ENCODE results near the gene GCGR. TPM values are rescaled to one million over a fixed set of nuclear protein-coding genes. Genes with fewer than 3 reads are reported as not detected.
A peak's percentile ranks its signal among the peaks of the same experiment; 100 is the strongest.
"Not testable (repeated sequence)": the region's sequence is repeated elsewhere in the genome, so short reads cannot be mapped to it uniquely, and the experiment has no call there.

The GCGR gene
- total RNA-seq, 1 experiment from 2014 or later: not detected

DNA sequence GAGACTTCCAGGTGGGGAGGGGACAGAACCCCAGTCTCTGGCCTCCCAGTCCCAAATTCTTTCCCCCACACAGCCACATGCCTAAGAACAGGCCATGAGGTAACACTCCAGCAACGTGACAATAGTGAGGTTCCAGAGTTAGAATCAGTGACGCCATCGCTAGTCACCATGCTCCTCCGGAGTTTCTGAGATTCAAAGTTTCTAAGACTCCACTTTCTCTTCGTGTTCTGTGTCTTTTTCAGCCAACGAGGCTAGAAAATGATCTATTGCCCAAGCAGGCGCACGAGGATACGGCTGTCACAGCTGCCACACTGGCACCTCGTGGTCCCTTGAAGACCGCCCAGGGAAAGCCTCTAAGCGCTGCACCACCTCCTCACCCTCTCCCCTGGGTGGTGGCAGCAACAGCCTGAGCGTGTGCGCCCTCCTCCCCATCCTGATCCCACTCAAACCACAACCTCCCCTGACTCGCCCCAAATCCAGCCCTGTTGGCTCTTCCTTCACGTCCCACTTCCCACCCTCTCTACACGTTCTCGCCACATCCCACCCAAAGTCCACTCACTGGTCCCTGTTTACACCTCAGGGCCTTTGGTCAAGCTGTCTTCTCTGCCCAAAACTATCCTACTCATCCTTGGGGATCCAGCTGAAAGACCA is 28.1 kb downstream of the GCGR start:
- DNase-seq (ENCODE audit: low spot score): no peak

- peak; percentile 28 for DNase-seq (ENCODE audit: low spot score)
These were observed 28.7 kb downstream of the GCGR start for GRCh38 chr17:81832608-81833159.

DNA sequence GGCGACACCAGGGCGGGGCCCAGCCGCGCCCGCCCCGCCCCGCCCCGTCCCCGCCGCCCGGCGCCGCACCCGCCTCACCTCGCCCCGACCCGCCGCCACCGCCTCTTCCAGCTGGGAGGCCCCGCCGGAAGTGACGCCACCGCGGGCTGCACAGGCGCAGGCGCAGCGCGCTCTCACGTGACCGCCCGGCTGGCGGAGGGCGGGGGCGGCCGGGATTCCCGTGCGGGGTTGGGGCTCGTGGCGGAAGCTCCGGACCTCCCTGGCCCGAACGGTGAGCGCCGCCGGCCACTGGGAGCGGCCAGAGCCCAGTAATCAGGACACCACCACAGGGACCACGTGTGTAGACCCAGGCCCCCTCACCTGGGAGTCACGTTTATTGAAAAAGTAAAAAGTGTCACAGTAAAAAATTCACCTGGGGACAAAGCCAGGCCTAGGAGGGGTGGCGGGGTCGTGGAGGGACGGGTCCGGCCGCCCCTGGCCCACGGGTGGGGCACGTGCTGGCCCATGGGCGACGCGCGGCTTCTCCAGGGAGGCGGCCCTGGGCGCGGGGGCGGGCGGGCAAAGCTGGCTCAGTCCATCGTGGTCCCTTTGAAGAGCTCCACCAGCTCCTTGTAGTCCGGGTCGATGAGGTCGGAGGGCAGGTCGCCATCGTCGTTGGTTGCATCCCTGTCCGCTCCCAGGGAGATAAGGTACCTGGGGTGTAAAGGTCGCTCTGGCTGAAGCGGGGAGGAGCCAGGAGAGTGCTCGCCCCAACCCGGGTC is 29.4 kb downstream of the GCGR start, which contains the start of gene MCRIP1:
TSS of gene MCRIP1 (minus strand) at position 132 of the 761 bp plus-strand sequence. CDS start 8,785 bp downstream, outside the sequence.
- peak; percentile 85 for DNase-seq (ENCODE audit: low spot score)

DNA sequence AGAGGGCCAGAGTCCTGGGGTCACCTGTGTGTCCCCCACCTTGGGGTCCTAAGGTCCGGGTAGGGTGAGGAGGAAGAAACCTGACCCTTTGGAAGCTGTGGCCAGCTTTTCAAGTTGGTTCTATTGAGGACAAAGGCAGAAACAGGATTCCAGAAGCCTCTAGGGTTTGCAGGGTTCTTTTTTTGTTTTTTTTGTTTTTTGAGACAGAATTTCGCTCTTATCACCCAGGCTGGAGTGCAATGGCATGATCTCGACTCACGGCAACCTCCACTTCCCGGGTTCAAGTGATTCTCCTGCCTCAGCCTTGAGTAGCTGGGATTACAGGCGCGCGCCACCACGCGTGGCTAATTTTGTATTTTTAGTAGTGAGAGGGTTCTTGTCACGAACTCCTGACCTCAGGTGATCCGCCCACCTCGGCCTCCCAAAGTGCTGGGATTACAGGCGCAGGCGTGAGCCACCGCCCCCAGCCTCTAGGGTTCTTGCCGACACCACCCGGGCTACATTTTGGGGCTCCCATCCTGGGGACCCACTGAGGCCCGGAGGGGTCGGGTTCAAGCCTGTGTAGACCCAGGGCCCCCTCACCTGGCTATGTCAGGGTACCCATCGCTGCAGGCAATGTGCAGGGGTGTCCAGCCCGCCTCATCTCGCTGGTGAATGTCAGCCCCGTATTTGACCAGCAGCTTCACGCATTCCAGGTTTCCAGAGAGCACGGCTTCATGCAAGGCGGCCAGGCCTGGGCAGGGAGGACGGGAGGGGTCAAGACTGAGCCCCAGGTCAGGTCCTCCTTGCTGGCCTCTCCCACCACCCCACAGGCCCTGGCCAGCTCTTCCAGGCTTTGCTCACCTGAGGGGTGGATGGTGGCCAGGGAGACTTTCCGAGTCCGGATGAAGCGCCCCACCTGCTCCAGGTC is 30.2 kb downstream of the GCGR start:
- DNase-seq (ENCODE audit: low spot score): no peak

GRCh38 chr17:81834831-81835267 is 30.9 kb downstream of the GCGR start, which contains the start of gene PPP1R27:
TSS of gene PPP1R27 (minus strand) at chr17:81835050. CDS start at chr17:81834953, 97 bp downstream.
- no peak for DNase-seq (ENCODE audit: low spot score)

- DNase-seq (ENCODE audit: low spot score): peak; percentile 62
These were observed 33.7 kb downstream of the GCGR start for GRCh38 chr17:81837641-81838040.

- DNase-seq (ENCODE audit: low spot score): no peak
These were observed 34.9 kb downstream of the GCGR start for GRCh38 chr17:81838753-81839255.

GRCh38 chr17:81839301-81839700 is 35.4 kb downstream of the GCGR start:
- no peak for DNase-seq (ENCODE audit: low spot score)

- not testable (repeated sequence) for DNase-seq (ENCODE audit: low spot score)
These were observed 36.1 kb downstream of the GCGR start for GRCh38 chr17:81840059-81840458.

GRCh38 chr17:81840826-81841778 is 37.2 kb downstream of the GCGR start:
- peak; percentile 49 for DNase-seq (ENCODE audit: low spot score)

GRCh38 chr17:81841866-81842265 is 37.9 kb downstream of the GCGR start:
- DNase-seq (ENCODE audit: low spot score): no peak

- no peak for DNase-seq (ENCODE audit: low spot score)
These were observed 38.4 kb downstream of the GCGR start for GRCh38 chr17:81842378-81842724.

DNA sequence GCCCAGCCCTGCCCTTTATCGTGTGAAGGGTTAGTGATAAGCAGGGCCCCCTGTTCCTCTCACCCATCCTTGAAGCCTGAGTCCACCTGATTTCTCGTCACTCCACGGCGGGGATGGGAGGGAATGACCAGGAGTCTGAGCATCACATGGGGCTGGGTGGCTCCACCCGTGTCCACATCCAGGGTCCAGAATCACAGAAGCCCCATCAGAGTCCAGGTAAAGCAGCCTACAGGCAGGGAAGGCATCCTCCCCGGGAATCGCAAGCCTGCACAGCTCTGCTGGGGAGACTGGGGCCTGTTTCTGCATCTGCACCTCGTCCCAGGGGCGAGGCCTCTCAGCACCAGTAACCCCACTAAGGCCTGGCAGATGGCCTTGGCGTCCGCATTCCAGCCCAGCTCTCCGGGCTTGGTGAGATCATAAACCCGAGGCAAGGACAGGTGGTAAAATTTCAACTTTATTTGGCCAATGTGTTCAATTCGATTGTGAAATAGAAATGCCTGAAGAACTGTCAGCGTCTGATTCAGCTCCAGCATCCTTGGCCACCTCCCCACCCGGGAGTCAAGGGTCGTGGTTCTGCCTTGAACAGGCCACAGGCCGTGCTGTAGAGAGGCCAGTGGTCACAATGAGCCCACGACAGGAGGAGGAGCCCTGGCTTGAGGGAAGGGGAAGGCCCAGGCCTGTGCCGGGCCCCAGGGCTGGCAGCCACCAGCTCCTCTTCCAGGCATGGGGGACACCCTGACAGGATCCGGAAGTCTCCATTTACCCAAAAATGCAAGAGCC is 39.0 kb downstream of the GCGR start:
- no peak for DNase-seq (ENCODE audit: low spot score)

- no peak for DNase-seq (ENCODE audit: low spot score)
These were observed 39.9 kb downstream of the GCGR start for GRCh38 chr17:81843713-81844326.

DNA sequence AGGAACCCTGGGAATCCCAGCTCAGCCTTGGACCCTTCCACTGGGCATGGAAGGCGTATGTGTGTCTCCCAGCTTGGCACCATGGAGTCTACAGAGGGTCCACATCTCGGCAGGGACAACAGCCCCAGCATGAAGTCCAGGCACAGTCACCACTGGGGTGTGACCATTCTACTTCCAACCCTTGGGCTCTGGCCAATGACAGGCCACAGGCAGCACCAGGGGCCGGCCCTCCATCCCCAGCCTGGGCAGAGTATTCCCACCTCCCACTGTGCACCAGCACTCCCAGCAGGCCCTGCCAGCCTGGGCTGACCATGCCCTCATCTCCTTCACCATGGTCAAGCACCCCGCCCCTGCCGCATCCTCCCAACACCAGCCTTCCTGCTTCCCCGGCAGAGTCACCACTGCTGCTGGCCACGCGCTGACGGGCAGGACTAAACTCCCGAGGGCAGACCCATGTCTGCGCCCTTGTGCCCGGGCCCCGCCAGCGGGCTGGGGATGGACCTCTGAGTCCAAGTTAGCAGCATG is 40.4 kb downstream of the GCGR start:
- peak; percentile 41 for DNase-seq (ENCODE audit: low spot score)

DNA sequence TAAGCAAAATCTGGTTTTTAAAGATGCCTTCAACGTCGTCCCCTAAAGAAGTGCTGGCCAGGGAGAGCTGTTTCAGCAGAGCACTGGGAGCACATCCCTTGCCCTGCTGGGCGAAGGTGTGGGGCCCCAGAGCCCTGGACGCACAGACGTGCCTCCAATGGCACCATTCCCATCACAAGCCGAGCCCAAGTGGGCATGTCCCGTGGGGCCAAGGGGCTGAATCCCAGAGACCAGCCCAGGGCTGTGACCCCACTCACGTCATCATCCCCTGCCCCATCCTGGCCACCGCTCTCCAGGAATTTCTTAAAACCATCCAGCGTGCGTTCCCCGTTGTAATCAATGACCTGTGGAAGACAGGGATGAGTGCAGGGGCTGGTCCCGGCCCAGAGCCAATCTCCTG is 40.9 kb downstream of the GCGR start:
- no peak for DNase-seq (ENCODE audit: low spot score)

- no peak for DNase-seq (ENCODE audit: low spot score)
These were observed 41.4 kb downstream of the GCGR start for GRCh38 chr17:81845361-81845760.

DNA sequence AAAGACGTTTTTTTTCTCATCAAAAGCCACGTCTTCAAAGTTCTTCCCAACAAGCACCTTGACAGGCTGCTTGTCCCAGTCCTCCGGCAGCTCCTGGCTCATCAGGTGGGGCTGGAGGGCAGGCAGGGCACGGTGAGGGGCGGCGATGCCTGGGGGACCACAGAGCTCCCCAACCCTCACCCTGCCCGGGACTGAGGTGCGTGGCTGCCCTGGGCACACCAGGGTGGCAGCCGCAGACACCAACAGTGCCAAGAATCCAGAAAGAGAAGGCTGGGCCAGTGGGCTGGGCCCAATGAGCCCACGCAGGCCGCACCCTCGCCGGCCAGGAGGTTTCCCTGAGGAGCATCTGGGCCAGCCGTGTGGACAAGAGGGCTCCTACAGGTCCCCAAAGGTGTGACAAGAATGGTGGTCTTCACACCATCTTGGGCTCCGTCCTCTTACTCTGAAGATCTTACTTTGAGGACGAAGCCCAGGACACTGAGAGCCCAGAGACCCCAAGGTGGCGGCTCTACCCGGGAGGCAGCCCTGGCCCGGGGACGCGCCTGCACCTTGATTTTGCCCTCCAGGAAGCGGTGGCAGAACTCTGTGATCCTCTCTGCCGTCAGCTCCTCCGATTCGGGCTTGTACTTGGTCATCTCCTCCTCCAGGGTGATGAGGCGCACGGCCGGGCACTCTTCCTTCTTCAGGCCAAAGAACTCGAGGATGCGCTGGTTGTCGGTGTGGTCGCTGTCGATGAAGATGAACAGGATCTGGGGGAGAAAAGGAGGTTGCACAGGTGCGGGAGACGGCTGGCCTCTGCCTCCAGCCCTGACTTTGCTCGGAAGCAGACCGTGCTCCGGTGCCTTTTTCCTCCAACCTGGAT is 42.2 kb downstream of the GCGR start:
- DNase-seq (ENCODE audit: low spot score): no peak
